GM12875 (cell line): ENCODE results near the gene EMX1.

Experiments used
- H3K4me3 ChIP-seq: one replicate; pipeline ENCODE4 v1.5.1; 2011; ENCODE audit warnings: low read depth, low read length, control low read depth
- TF ChIP-seq, protein P1 (sequence below): IDR thresholded peaks from 2 replicates; pipeline ENCODE4 v1.5.1; 2011; ENCODE audit warnings: low read depth, mild to moderate bottlenecking, control low read depth, inconsistent platforms, low read length, moderate library complexity, borderline replicate concordance; ENCODE audit not compliant: insufficient read depth

The EMX1 gene

GRCh38 chr2:72894514-72894913 lies 22.8 kb upstream of the EMX1 start:
- TF ChIP-seq, protein P1, sequence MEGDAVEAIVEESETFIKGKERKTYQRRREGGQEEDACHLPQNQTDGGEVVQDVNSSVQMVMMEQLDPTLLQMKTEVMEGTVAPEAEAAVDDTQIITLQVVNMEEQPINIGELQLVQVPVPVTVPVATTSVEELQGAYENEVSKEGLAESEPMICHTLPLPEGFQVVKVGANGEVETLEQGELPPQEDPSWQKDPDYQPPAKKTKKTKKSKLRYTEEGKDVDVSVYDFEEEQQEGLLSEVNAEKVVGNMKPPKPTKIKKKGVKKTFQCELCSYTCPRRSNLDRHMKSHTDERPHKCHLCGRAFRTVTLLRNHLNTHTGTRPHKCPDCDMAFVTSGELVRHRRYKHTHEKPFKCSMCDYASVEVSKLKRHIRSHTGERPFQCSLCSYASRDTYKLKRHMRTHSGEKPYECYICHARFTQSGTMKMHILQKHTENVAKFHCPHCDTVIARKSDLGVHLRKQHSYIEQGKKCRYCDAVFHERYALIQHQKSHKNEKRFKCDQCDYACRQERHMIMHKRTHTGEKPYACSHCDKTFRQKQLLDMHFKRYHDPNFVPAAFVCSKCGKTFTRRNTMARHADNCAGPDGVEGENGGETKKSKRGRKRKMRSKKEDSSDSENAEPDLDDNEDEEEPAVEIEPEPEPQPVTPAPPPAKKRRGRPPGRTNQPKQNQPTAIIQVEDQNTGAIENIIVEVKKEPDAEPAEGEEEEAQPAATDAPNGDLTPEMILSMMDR, result no peak
- no peak overlapping the region for H3K4me3 ChIP-seq

DNA sequence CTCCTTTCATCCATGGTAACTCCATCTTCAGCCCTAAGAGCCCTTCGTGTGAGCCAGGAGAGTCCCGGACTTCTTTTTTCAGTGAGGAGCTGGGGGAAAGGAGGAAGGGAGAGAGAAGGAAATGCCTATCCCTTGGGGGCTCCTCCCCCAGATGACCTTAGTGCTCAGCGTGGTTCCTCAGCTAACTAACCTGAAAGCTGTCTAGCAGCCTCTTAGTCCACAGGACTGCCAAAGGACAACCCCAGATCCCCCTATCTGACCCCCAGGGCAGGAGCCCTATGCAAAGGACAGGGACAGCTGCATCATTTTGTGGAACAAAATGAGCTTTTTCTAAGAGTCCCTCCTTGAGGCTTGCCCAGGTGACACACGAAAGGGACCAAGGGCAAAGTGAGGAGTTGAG lies 22.2 kb upstream of the EMX1 start:
- TF ChIP-seq, protein P1, result no peak
- H3K4me3 ChIP-seq, result no peak overlapping the region

DNA sequence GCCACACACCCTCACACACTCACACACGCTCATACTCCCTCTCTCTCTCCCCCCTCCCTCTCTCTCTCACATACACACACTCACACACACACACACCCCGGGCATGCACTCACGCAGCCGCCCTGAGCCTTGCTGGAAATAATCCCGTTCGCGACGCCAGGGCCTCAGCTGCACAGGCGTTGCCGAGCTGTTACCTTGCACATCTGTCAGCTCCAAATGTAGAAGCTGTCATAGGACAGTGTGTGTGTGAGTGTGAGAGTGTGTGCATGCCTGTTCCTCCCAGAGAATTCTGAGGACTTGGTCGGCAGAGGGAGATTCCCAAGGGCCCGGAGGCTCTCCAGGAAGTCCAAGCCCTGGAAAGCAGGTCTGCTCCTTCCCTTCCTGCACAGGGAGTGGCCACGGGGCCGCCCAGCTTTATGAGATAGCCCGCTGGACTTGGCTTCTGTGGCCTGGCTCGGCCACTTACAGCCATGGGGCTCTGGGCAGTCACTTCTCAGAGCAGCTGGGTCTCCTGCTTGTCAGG lies 21.5 kb upstream of the EMX1 start:
- H3K4me3 ChIP-seq, result no peak overlapping the region
- TF ChIP-seq, protein P1, result no peak

DNA sequence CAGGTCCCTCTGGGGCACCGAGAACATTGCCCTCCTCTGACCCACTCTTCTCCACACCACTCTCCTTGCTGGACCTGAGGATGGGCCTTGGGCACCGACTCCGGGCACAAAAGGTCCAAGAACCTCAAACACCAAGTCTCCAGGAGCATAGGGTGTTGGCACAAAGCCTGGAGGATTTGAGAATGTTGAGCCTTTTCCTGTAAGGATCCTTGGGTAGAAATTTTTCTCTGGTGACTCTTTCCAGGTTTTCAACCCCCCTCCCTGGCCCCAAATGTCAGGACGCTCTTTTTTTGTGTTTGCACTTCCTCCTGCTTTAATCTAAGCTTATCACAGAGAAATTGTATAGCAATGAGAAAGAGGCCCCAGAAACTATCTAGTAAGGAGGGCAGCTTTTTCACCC lies 20.9 kb upstream of the EMX1 start:
- no peak overlapping the region for H3K4me3 ChIP-seq

DNA sequence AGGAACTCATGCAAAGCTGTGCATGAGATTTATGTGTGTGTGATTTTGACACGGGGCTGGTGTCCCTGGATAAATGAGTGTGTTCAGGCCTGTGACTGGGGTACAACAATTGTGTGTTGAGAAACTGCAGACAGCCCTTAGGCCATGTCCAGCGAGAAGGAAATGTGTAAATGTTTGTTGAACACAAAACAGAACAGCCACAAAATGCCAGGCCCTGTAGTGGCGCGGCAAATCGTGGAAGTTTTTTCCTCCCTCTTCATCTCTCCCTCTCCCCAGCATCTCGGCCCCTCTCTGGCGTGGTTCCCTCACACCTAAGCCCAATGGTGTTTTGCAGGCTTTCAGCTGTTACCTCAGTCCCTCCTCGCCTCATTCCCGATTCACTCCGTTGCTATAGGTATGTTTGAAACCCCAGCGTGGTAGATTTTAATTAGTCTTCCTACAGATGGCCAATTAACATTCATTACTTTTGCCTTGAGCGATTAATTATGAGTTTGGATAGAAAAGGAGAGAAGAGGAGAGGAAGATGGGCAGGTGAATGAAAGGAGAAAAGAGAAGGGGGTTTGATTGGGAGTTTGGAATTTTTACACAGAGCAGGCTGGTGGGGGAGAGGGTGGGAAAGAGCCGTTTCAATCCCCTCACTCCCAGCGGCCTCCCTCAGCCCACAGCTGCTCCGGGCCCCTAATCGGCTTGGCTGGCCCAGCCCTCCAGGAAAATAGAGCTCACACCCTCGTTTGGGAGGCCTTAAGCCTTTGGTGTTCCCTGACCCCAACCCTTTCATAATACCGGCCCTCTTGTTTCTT lies 19.3 kb upstream of the EMX1 start:
- TF ChIP-seq, protein P1, result no peak
- H3K4me3 ChIP-seq, result no peak overlapping the region

More for the DNA sequence above, 20.9 kb upstream of the EMX1 start:
- TF ChIP-seq, protein P1, result no peak

DNA sequence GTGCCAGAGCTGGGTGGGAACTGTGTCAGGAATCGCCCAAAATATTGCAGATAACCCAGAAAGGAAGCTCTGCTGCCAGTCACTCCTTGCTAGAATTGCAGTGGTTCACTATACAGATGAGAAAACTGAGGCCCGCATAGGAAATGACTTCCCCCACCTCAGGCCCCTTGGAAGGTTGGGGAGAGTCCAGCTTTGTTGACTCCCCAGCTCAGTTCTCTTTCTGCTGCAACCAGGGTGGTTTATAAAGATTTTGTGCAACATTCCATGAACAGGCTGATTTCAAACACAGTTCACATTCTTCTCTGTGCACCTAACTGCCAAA lies 18.8 kb upstream of the EMX1 start:
- H3K4me3 ChIP-seq, result no peak overlapping the region
- TF ChIP-seq, protein P1, result no peak

DNA sequence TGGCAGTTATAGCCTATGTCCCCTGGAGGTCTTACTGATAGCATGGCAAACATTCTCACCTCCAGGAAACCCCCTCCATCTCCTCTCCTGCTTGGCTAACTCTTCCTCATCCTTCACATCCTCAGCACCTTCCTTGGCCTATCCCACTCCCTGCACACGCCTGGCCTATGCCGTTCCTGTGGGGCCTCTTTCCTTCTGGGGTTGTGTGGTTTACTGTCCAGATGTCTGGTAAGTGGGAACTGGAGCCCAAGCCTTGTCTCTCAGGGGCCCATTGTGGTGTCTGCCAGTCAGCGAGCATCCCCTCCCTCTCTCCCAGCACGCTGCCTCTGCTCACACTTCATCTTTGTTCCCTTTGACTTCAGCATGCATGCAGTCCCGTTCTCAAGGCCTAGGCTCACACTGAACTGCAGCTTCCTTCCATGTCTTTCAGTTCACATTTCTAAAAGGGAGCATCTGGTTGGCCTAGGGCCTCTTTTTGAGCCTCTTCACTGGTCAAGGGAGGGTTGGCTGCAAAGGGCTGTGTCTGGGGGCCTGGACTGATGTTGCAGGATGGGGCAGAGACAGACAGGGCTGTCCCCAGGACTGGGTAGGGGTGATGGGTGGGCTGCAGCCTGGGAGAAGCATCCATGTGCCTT lies 17.0 kb upstream of the EMX1 start:
- TF ChIP-seq, protein P1, result no peak

More for the DNA sequence above, 17.0 kb upstream of the EMX1 start:
- H3K4me3 ChIP-seq, result no peak overlapping the region
